Chondrocyte (in vitro differentiated cells): Measurements from ENCODE around the gene NAA60. TPM values are rescaled to one million over a fixed set of nuclear protein-coding genes. Genes with fewer than 3 reads are reported as not detected.

ENCODE experiments used
- DNase-seq: peaks from one replicate; pipeline ENCODE4 v3.0.0; 2021; ENCODE audit warnings: mixed read lengths, low spot score
- H3K27ac Mint-ChIP-seq: one replicate; pipeline ENCODE4 v1.8.0; 2021; ENCODE audit warnings: mild to moderate bottlenecking, moderate library complexity, mixed read lengths; ENCODE audit not compliant: unreplicated experiment
- H3K27me3 Mint-ChIP-seq: 2 replicates; pipeline ENCODE4 v1.8.0; 2021; ENCODE audit warnings: low read depth, mixed read lengths
- H3K36me3 Mint-ChIP-seq: 2 replicates; pipeline ENCODE4 v1.8.0; 2021; ENCODE audit warnings: low read depth, mixed read lengths
- H3K4me1 Mint-ChIP-seq: 2 replicates; pipeline ENCODE4 v1.8.0; 2021; ENCODE audit warnings: low read depth, mild to moderate bottlenecking, mixed read lengths
- H3K4me3 Mint-ChIP-seq: one replicate; pipeline ENCODE4 v1.8.0; 2021; ENCODE audit warnings: mild to moderate bottlenecking, moderate library complexity, mixed read lengths; ENCODE audit not compliant: unreplicated experiment
- H3K9me3 Mint-ChIP-seq: 2 replicates; pipeline ENCODE4 v1.8.0; 2021; ENCODE audit warnings: low read depth, mixed read lengths
- CTCF ChIP-seq: fragments of 200-600 bp; sonication (generic); IDR thresholded peaks from 2 replicates; pipeline ENCODE4 v1.5.0; 2021; ENCODE audit warnings: antibody characterized with exemption, mild to moderate bottlenecking, moderate library complexity
- total RNA-seq: library from RNA; stranded (reverse); gene quantifications from 3 replicates; pipeline ENCODE4 v1.2.1, GENCODE V29; 2021

The NAA60 gene
- total RNA-seq, 1 donor from 2014 or later = 47.2 TPM

- no peaks in the 10 kb centered on the region for H3K27me3 Mint-ChIP-seq
- TF ChIP-seq CTCF = no peak
- H3K27ac Mint-ChIP-seq = no peak overlapping the region
- no peaks in the 10 kb centered on the region for H3K4me1 Mint-ChIP-seq
- H3K9me3 Mint-ChIP-seq = no peaks in the 10 kb centered on the region
- peaks cover 23% of the 10 kb centered on the region for H3K36me3 Mint-ChIP-seq
- no peak overlapping the region for H3K4me3 Mint-ChIP-seq
- DNase-seq = peak; percentile 46
Observed at GRCh38 chr16:3513892-3514583, 70.6 kb downstream of the NAA60 start.

DNA sequence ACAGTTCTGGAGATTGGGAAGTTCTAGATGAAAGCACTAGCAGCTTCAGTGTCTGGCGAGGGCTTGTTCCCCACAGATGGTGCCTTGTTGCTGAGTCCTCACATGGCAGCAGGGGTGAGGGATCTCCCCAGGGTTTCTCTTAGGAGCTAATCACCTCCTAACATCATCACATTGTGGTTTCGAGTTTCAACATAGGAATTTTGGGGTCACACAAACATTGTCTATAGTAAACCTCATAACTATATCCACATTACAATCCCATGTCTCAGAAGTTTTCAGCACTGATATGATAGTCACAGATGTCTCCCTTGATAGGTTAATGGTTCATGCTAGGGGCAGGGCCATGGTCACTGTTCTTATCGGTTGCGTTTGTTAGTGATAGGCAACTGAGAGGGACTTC lies 71.1 kb downstream of the NAA60 start:
- no peaks in the 10 kb centered on the region for H3K27me3 Mint-ChIP-seq
- H3K36me3 Mint-ChIP-seq = peaks cover 26% of the 10 kb centered on the region

DNA sequence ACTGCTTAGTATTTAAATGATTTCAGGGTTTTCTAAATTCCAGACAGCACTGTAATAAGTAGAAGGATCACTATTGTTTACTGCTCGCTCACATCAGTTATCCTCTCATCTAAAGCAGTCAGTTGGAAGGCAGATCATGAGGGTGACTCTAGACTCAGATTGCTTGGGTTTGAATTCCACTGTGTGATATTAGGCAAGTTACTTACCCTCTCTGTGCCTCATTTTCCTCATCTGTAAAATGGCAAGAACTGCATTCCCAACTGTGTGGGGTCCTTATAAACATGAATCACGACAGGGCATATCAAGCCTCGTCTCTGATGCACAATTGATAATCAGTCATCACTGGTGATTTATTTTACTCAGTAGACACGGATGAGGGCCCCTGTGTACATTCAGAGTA lies 72.4 kb downstream of the NAA60 start:
- H3K27me3 Mint-ChIP-seq = no peaks in the 10 kb centered on the region
- peaks cover 27% of the 10 kb centered on the region for H3K36me3 Mint-ChIP-seq
- H3K27ac Mint-ChIP-seq = no peak overlapping the region
- peaks cover 2% of the 10 kb centered on the region for H3K4me1 Mint-ChIP-seq
- H3K4me3 Mint-ChIP-seq = no peak overlapping the region
- H3K9me3 Mint-ChIP-seq = no peaks in the 10 kb centered on the region
- TF ChIP-seq CTCF = no peak
- no peak for DNase-seq

More for the DNA sequence above, 71.1 kb downstream of the NAA60 start:
- H3K4me1 Mint-ChIP-seq = no peaks in the 10 kb centered on the region
- no peak for TF ChIP-seq CTCF
- no peaks in the 10 kb centered on the region for H3K9me3 Mint-ChIP-seq
- no peak for DNase-seq
- no peak overlapping the region for H3K27ac Mint-ChIP-seq
- H3K4me3 Mint-ChIP-seq = no peak overlapping the region

GRCh38 chr16:3518292-3518985 lies 75.0 kb downstream of the NAA60 start:
- Mint-ChIP-seq H3K4me1 (peaks cover 2% of the 10 kb centered on the region), H3K36me3 (peaks cover 28% of the 10 kb centered on the region), H3K4me3 (no peak overlapping the region), H3K27ac (no peak overlapping the region), H3K9me3 (no peaks in the 10 kb centered on the region), H3K27me3 (no peaks in the 10 kb centered on the region)
- no peak for TF ChIP-seq CTCF
- no peak for DNase-seq

GRCh38 chr16:3518986-3519348 lies 75.5 kb downstream of the NAA60 start:
- no peak for TF ChIP-seq CTCF
- no peaks in the 10 kb centered on the region for H3K27me3 Mint-ChIP-seq
- peaks cover 26% of the 10 kb centered on the region for H3K36me3 Mint-ChIP-seq
- H3K4me3 Mint-ChIP-seq = no peak overlapping the region
- peaks cover 2% of the 10 kb centered on the region for H3K4me1 Mint-ChIP-seq
- DNase-seq = no peak
- no peak overlapping the region for H3K27ac Mint-ChIP-seq
- H3K9me3 Mint-ChIP-seq = no peaks in the 10 kb centered on the region
